ENCODE measurements around the gene GALNTL6.

DNA sequence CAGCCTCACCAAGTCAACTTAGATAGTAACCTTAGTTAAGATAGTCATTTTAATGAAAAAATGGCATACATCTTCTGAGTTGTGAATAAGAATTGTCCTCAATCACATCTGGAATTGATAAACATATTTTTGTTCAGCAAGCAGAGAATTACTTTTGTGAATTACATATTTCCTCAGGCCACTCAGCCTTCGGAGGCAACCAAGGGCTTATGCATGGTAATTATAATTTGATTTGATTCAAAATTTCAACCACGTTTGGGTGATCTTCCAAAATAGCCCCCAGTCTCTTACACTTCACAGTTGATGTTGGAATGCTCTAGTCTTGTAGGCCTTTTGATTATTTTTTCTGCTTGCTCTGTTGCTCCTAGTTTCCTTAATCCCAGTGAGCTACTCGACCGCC is 63.4 kb downstream of the GALNTL6 start:
- TF ChIP-seq, protein P1, sequence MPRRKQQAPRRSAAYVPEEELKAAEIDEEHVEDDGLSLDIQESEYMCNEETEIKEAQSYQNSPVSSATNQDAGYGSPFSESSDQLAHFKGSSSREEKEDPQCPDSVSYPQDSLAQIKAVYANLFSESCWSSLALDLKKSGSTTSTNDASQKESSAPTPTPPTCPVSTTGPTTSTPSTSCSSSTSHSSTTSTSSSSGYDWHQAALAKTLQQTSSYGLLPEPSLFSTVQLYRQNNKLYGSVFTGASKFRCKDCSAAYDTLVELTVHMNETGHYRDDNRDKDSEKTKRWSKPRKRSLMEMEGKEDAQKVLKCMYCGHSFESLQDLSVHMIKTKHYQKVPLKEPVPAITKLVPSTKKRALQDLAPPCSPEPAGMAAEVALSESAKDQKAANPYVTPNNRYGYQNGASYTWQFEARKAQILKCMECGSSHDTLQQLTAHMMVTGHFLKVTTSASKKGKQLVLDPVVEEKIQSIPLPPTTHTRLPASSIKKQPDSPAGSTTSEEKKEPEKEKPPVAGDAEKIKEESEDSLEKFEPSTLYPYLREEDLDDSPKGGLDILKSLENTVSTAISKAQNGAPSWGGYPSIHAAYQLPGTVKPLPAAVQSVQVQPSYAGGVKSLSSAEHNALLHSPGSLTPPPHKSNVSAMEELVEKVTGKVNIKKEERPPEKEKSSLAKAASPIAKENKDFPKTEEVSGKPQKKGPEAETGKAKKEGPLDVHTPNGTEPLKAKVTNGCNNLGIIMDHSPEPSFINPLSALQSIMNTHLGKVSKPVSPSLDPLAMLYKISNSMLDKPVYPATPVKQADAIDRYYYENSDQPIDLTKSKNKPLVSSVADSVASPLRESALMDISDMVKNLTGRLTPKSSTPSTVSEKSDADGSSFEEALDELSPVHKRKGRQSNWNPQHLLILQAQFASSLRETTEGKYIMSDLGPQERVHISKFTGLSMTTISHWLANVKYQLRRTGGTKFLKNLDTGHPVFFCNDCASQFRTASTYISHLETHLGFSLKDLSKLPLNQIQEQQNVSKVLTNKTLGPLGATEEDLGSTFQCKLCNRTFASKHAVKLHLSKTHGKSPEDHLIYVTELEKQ (CRISPR knock-in tag; IDR thresholded peaks at IDR 0.05): no peak
- TF ChIP-seq, protein P2, sequence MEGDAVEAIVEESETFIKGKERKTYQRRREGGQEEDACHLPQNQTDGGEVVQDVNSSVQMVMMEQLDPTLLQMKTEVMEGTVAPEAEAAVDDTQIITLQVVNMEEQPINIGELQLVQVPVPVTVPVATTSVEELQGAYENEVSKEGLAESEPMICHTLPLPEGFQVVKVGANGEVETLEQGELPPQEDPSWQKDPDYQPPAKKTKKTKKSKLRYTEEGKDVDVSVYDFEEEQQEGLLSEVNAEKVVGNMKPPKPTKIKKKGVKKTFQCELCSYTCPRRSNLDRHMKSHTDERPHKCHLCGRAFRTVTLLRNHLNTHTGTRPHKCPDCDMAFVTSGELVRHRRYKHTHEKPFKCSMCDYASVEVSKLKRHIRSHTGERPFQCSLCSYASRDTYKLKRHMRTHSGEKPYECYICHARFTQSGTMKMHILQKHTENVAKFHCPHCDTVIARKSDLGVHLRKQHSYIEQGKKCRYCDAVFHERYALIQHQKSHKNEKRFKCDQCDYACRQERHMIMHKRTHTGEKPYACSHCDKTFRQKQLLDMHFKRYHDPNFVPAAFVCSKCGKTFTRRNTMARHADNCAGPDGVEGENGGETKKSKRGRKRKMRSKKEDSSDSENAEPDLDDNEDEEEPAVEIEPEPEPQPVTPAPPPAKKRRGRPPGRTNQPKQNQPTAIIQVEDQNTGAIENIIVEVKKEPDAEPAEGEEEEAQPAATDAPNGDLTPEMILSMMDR (IDR thresholded peaks at IDR 0.05 in 2 of 3, conservative IDR thresholded peaks at IDR 0.05 in 1 of 3; ENCODE audit: insufficient read depth in 2 of 3, low read depth in 1 of 3, low read length in 3 of 3): no peak
- TF ChIP-seq NR3C1 (CRISPR knock-in tag; IDR thresholded peaks at IDR 0.05): no peak
- no peak for TF ChIP-seq POLR2A (conservative IDR thresholded peaks at IDR 0.05)
- TF ChIP-seq FOS (IDR thresholded peaks at IDR 0.05; ENCODE audit: extremely low read depth, insufficient read length): no peak

Measured in K562 (cell line).